HUES48 (cell line): Measurements from ENCODE around the gene PLA2G4F.
"Not testable (repeated sequence)": the region's sequence is repeated elsewhere in the genome, so short reads cannot be mapped to it uniquely, and the experiment has no call there.

Experiments
- H3K27ac ChIP-seq: one replicate; pipeline ENCODE4 v1.7.0; 2013; ENCODE audit warnings: low read depth, low read length, inconsistent platforms
- H3K27me3 ChIP-seq: 2 replicates; pipeline ENCODE4 v1.6.1; 2013; ENCODE audit warnings: mild to moderate bottlenecking, low read length; ENCODE audit not compliant: control insufficient read depth, insufficient read depth
- H3K36me3 ChIP-seq: 2 replicates; pipeline ENCODE4 v1.6.1; 2013; ENCODE audit warnings: low read length; ENCODE audit not compliant: control insufficient read depth, insufficient read depth
- H3K4me1 ChIP-seq: 2 replicates; pipeline ENCODE4 v1.6.1; 2013; ENCODE audit warnings: mild to moderate bottlenecking, low read length; ENCODE audit not compliant: control insufficient read depth, insufficient read depth
- H3K4me3 ChIP-seq: 2 replicates; pipeline ENCODE4 v1.5.1; 2013; ENCODE audit warnings: mild to moderate bottlenecking, low read depth, low read length
- H3K9ac ChIP-seq: 2 replicates; pipeline ENCODE4 v1.6.1; 2013; ENCODE audit warnings: mild to moderate bottlenecking, low read depth, low read length, moderate library complexity
- H3K9me3 ChIP-seq: 2 replicates; pipeline ENCODE4 v1.6.1; 2013; ENCODE audit warnings: low read length; ENCODE audit not compliant: control insufficient read depth, insufficient read depth

The PLA2G4F gene

DNA sequence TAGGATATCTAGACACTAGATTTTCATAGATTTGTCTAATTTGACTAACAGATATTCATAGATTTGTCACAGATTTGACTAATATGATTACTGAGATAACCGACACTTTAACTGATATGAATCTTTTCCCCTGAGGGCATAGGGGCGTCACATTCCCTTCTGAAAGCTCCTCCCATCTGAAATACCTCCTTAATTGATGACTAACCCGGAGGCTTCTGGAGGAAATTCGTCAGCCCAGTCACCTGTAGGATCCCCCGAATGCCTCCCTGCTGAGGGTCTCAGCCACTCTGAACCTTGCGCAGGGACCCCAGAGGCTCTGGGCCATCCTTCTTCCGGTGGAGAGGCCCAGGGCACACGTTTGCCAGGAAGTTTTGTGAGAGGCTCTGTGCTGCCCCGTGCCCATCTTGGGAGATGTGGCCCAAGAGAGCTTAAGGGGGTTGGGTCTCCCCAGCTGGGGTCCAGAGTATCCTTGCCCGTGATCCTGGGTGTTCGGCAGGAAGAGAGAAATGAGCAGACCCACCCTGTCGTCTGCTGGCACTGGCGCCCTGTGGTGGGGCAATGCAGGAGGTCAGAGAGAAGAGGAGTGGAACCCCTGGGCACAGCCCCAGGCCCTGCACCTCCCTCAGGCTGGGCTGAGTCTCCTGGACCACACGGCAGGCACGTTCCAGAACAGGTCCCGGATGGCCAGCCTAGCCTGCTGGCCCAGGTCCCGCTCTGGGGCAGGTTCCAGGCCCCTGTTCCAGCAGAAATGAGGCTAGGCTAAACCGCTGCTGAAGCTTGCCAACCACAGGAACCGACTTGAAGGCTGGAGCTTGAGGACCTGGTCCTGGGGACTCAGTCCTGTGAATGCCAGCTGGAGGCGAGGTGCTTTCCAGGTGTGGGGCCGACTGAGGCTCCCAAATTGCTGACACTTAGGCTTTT, 63.8 kb downstream of the PLA2G4F start:
- Histone ChIP-seq H3K9ac (no peak overlapping the region), H3K27ac (peak overlapping the region; percentile 76), H3K27me3 (no peaks in the 10 kb centered on the region), H3K9me3 (no peaks in the 10 kb centered on the region), H3K4me3 (no peak overlapping the region), H3K36me3 (no peaks in the 10 kb centered on the region), H3K4me1 (no peaks in the 10 kb centered on the region)

GRCh38 chr15:42091753-42092397, 64.6 kb downstream of the PLA2G4F start:
- H3K27ac ChIP-seq: peak overlapping the region; percentile 76
- H3K27me3 ChIP-seq, H3K4me1 ChIP-seq, H3K9me3 ChIP-seq, H3K36me3 ChIP-seq, H3K4me3 ChIP-seq, H3K9ac ChIP-seq: not testable (repeated sequence)

DNA sequence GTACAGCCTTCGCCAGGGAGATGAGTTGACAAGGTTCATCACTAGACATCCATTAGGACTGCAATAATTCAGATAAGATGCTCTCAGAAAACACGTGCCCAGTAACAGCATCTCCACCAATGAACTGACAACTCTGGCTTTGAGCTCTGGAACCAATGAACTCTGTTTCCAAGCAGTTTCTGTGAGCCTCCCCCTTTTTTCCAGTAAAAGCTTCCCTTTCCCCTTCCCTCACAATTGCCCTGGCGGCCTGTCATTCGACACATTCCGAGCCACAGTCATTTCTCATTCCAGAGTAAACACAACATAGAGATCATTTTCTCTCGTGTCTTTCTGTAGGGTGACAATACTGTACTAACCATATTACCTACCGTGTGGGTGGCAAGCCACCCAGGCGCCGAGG, 65.7 kb downstream of the PLA2G4F start:
- H3K4me3 ChIP-seq: no peak overlapping the region
- H3K27me3 ChIP-seq: no peaks in the 10 kb centered on the region
- H3K9ac ChIP-seq: no peak overlapping the region
- H3K4me1 ChIP-seq: no peaks in the 10 kb centered on the region
- H3K36me3 ChIP-seq: no peaks in the 10 kb centered on the region
- no peak overlapping the region for H3K27ac ChIP-seq
- H3K9me3 ChIP-seq: no peaks in the 10 kb centered on the region

DNA sequence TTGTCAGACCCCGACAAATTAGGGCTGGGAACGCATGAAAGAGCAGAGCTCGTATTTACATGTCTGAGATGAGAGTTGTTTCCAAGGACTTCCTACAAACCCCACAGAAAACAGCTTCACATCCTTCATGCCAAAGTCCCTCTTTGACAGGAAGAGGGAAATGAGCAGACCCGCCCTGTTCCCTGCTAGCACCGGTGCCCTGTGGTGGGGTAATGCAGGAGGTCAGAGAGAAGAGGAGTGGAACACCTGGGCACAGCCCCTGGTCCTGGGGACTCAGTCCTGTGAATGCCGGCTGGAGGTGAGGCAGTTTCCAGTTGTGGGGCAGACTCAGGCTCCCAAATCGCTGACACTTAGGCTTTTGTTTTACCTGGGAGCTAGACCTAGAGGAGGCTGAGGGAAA, 66.1 kb downstream of the PLA2G4F start:
- Histone ChIP-seq H3K4me1 (no peaks in the 10 kb centered on the region), H3K36me3 (no peaks in the 10 kb centered on the region), H3K27me3 (no peaks in the 10 kb centered on the region), H3K4me3 (no peak overlapping the region), H3K9me3 (no peaks in the 10 kb centered on the region), H3K27ac (no peak overlapping the region), H3K9ac (no peak overlapping the region)

DNA sequence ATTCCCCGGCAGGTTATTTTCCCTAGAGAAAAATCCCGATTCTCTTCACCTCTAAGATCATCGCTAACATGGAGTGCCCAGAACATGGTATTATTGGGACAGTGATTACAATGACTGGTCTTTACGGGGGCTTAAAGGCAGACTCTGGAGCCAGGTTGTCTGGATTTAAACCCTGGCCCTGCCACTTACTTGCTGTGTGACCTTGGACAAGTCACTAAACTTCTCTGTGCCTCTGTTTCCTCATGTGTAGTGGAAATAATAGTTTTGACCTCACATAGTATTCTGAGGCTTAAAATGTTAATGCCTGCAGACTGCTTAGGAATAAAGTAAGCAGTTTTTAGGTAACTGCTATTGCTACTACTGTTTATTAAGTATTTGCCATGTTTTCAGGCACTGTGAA, 66.5 kb downstream of the PLA2G4F start:
- Histone ChIP-seq H3K4me3 (no peak overlapping the region), H3K9ac (no peak overlapping the region), H3K36me3 (no peaks in the 10 kb centered on the region), H3K27ac (no peak overlapping the region), H3K4me1 (no peaks in the 10 kb centered on the region), H3K27me3 (no peaks in the 10 kb centered on the region), H3K9me3 (no peaks in the 10 kb centered on the region)
